GM18511 (cell line): ENCODE results near the gene GPR160.

ENCODE experiments used
- ATAC-seq: cut with Tn5 transposase; IDR thresholded peaks from one replicate; pipeline ENCODE4 v1.9.1; 2021; ENCODE audit warnings: mild to moderate bottlenecking, moderate library complexity; ENCODE audit not compliant: unreplicated experiment

The GPR160 gene

GRCh38 chr3:170063691-170064090 lies 25.9 kb downstream of the GPR160 start:
- no peak for ATAC-seq

GRCh38 chr3:170064108-170064507 lies 26.3 kb downstream of the GPR160 start:
- no peak for ATAC-seq

- no peak for ATAC-seq
Measured at GRCh38 chr3:170075441-170076091, 37.8 kb downstream of the GPR160 start.

- no peak for ATAC-seq
Measured at GRCh38 chr3:170076715-170077238, 39.0 kb downstream of the GPR160 start.

GRCh38 chr3:170077361-170077760 lies 39.6 kb downstream of the GPR160 start:
- ATAC-seq, result no peak

GRCh38 chr3:170078620-170079281 lies 41.0 kb downstream of the GPR160 start:
- ATAC-seq, result no peak

- no peak for ATAC-seq
Measured at GRCh38 chr3:170079536-170080165, 41.9 kb downstream of the GPR160 start.

GRCh38 chr3:170080605-170081004 lies 42.8 kb downstream of the GPR160 start:
- no peak for ATAC-seq

GRCh38 chr3:170081079-170081741 lies 43.4 kb downstream of the GPR160 start:
- ATAC-seq, result no peak

GRCh38 chr3:170083343-170083742 lies 45.5 kb downstream of the GPR160 start:
- no peak for ATAC-seq

GRCh38 chr3:170085396-170085795 lies 47.6 kb downstream of the GPR160 start:
- ATAC-seq, result no peak

- no peak for ATAC-seq
Measured at GRCh38 chr3:170089862-170090600, 52.2 kb downstream of the GPR160 start.

GRCh38 chr3:170090601-170090981 lies 52.8 kb downstream of the GPR160 start:
- no peak for ATAC-seq

GRCh38 chr3:170092907-170093306 lies 55.1 kb downstream of the GPR160 start:
- ATAC-seq, result no peak

GRCh38 chr3:170095771-170096170 lies 58.0 kb downstream of the GPR160 start:
- ATAC-seq, result no peak

- ATAC-seq, result no peak
Measured at GRCh38 chr3:170096342-170096741, 58.5 kb downstream of the GPR160 start.

GRCh38 chr3:170098753-170099152 lies 61.0 kb downstream of the GPR160 start:
- no peak for ATAC-seq

- no peak for ATAC-seq
Measured at GRCh38 chr3:170100944-170101343, 63.1 kb downstream of the GPR160 start.

- ATAC-seq, result no peak
Measured at GRCh38 chr3:170102431-170102830, 64.6 kb downstream of the GPR160 start.

- ATAC-seq, result no peak
Measured at GRCh38 chr3:170107941-170108340, 70.1 kb downstream of the GPR160 start.

- ATAC-seq, result no peak
Measured at GRCh38 chr3:170108955-170109354, 71.2 kb downstream of the GPR160 start.
